ENCODE results near the gene UBQLNL. TPM values are rescaled to one million over a fixed set of nuclear protein-coding genes. Genes with fewer than 3 reads are reported as not detected.

UBQLNL gene
- polyA plus RNA-seq, 1 of the 3 experiments (the other 2 are of a cell fraction), result 0.03 TPM

GRCh38 chr11:5534046-5534445 is 17.5 kb upstream of the UBQLNL start:
- POLR2A ChIA-PET, result no interaction called here
- H3K27me3 ChIP-seq (ENCODE audit: insufficient read depth), result peaks cover 9% of the 10 kb centered on the region
- no peak for TF ChIP-seq MXI1 (IDR thresholded peaks at IDR 0.05; ENCODE audit: low read depth, low read length)
- no peak for TF ChIP-seq RFX5 (IDR thresholded peaks at IDR 0.05; ENCODE audit: low read length)
- no peak for TF ChIP-seq TAF1 (IDR thresholded peaks at IDR 0.05; ENCODE audit: borderline replicate concordance, low read depth, low read length)
- TF ChIP-seq PBX3 (IDR thresholded peaks at IDR 0.05), result no peak
- no peak for TF ChIP-seq POLR2AphosphoS5 (IDR thresholded peaks at IDR 0.05; ENCODE audit: low read depth, low read length)
- no peak for TF ChIP-seq RAD21 (IDR thresholded peaks at IDR 0.05; ENCODE audit: low read length)
- no peak for TF ChIP-seq ELF1 (IDR thresholded peaks at IDR 0.05)
- no peak for TF ChIP-seq MAX (IDR thresholded peaks at IDR 0.05; ENCODE audit: low read depth)
- no peak for TF ChIP-seq TCF12 (IDR thresholded peaks at IDR 0.05)
- TF ChIP-seq FOXM1 (IDR thresholded peaks at IDR 0.05; ENCODE audit: low read depth), result no peak
- no peak for TF ChIP-seq EP300 (IDR thresholded peaks at IDR 0.05; ENCODE audit: borderline replicate concordance in 1 of 2, low read depth in 1 of 2, low read length in 1 of 2)
- TF ChIP-seq GABPA (IDR thresholded peaks at IDR 0.05; ENCODE audit: low read depth), result no peak
- H3K27ac ChIP-seq (ENCODE audit: low read depth in 2 of 2, low read length in 1 of 2), result no peak overlapping the region
- H3K36me3 ChIP-seq (replicated peaks in 1 of 2; ENCODE audit: control insufficient read depth in 1 of 2, insufficient read depth in 2 of 2, low read length in 1 of 2), result no peaks in the 10 kb centered on the region
- H4K20me1 ChIP-seq (ENCODE audit: insufficient read depth), result no peaks in the 10 kb centered on the region
- H3K4me2 ChIP-seq, result no peak overlapping the region
- no peaks in the 10 kb centered on the region for H3K4me1 ChIP-seq (ENCODE audit: control insufficient read depth in 1 of 2, insufficient read depth in 2 of 2, low read depth in 1 of 2, low read length in 1 of 2)
- DNase-seq, result no peak
- WGBS (ENCODE audit: low lambda C conversion rate), result 0% methylated on average over 1 of the region's 1 CpG
- no peaks in the 10 kb centered on the region for H3K79me2 ChIP-seq (ENCODE audit: insufficient read depth)
- H2AFZ ChIP-seq (ENCODE audit: low read depth), result no peak overlapping the region
- CTCF ChIA-PET, result no interaction called here
- H3K9me2 ChIP-seq, result no peaks in the 10 kb centered on the region
- H3K9ac ChIP-seq, result no peak overlapping the region
- no peak overlapping the region for H3K4me3 ChIP-seq (ENCODE audit: low read depth in 2 of 2, low read length in 1 of 2)
- H3K9me3 ChIP-seq, result no peaks in the 10 kb centered on the region
- H3F3A ChIP-seq (replicated peaks; ENCODE audit: insufficient read depth), result no peaks in the 10 kb centered on the region

- POLR2A ChIA-PET, result no interaction called here
- CTCF ChIA-PET, result no interaction called here
- TF ChIP-seq GATA2 (CRISPR knock-in tag; IDR thresholded peaks at IDR 0.05) (no peak), FOXM1 (IDR thresholded peaks at IDR 0.05; ENCODE audit: low read depth) (no peak), RXRA (IDR thresholded peaks at IDR 0.05; ENCODE audit: borderline replicate concordance, low read depth) (no peak), CTCF (IDR thresholded peaks at IDR 0.05) (no peak), MAX (IDR thresholded peaks at IDR 0.05; ENCODE audit: low read depth) (no peak), JUND (IDR thresholded peaks at IDR 0.05) (no peak), NRF1 (IDR thresholded peaks at IDR 0.05; ENCODE audit: low read depth, low read length) (no peak), IRF3 (IDR thresholded peaks at IDR 0.05; ENCODE audit: low read depth, low read length) (no peak), FOXJ3 (CRISPR knock-in tag; IDR thresholded peaks at IDR 0.05) (no peak), PBX3 (IDR thresholded peaks at IDR 0.05) (no peak)
- TF ChIP-seq, protein P1, sequence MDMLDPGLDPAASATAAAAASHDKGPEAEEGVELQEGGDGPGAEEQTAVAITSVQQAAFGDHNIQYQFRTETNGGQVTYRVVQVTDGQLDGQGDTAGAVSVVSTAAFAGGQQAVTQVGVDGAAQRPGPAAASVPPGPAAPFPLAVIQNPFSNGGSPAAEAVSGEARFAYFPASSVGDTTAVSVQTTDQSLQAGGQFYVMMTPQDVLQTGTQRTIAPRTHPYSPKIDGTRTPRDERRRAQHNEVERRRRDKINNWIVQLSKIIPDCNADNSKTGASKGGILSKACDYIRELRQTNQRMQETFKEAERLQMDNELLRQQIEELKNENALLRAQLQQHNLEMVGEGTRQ (IDR thresholded peaks at IDR 0.05; ENCODE audit: borderline replicate concordance, low read depth, low read length), result no peak
These were observed 14.7 kb upstream of the UBQLNL start for GRCh38 chr11:5531053-5531831.

More at GRCh38 chr11:5531053-5531831, 14.7 kb upstream of the UBQLNL start:
- DNase-seq, result no peak
- Histone ChIP-seq H3K27ac (ENCODE audit: low read depth in 2 of 2, low read length in 1 of 2) (no peak overlapping the region), H3K36me3 (replicated peaks in 1 of 2; ENCODE audit: control insufficient read depth in 1 of 2, insufficient read depth in 2 of 2, low read length in 1 of 2) (no peaks in the 10 kb centered on the region), H3K79me2 (ENCODE audit: insufficient read depth) (no peaks in the 10 kb centered on the region), H3K9me3 (no peaks in the 10 kb centered on the region), H4K20me1 (ENCODE audit: insufficient read depth) (no peaks in the 10 kb centered on the region), H3K9ac (no peak overlapping the region), H3K4me2 (no peak overlapping the region), H3F3A (replicated peaks; ENCODE audit: insufficient read depth) (no peaks in the 10 kb centered on the region), H3K4me1 (ENCODE audit: control insufficient read depth in 1 of 2, insufficient read depth in 2 of 2, low read depth in 1 of 2, low read length in 1 of 2) (no peaks in the 10 kb centered on the region), H3K27me3 (ENCODE audit: insufficient read depth) (peaks cover 9% of the 10 kb centered on the region), H2AFZ (ENCODE audit: low read depth) (no peak overlapping the region), H3K4me3 (ENCODE audit: low read depth in 2 of 2, low read length in 1 of 2) (no peak overlapping the region), H3K9me2 (no peaks in the 10 kb centered on the region)
- 16% methylated on average over 2 of the region's 2 CpGs for WGBS (ENCODE audit: low lambda C conversion rate)

All from SK-N-SH (cell line).